ENCODE data around the gene APOD.

DNA sequence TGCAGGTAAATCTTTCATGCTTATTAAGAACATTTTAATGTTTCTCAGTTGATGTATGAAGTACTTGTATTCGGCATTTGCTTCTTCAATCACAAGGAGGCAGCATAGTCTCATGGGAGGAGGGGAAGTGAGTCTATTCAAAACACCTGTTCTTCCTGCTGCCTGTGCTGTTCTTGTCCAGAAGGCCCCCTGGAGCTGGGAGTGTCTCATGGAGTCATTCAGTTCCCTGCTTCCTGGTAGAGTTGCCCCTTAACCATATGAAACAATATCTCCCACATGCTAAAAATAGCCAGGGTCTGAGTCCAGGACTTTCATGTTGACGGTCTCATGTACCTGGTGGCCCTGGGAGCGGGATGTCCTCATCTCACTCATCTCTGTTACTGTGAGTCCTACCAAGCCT lies 25.1 kb downstream of the APOD start:
- no peak for TF ChIP-seq BHLHE40 (IDR thresholded peaks at IDR 0.05; ENCODE audit: borderline replicate concordance)
- TF ChIP-seq FOXM1 (IDR thresholded peaks at IDR 0.05; ENCODE audit: borderline replicate concordance), result no peak
- TF ChIP-seq NFRKB (IDR thresholded peaks at IDR 0.05), result no peak
- TF ChIP-seq ARNT (IDR thresholded peaks at IDR 0.05), result no peak
- TF ChIP-seq ELF4 (IDR thresholded peaks at IDR 0.05), result no peak
- no peak for TF ChIP-seq FOXA1 (IDR thresholded peaks at IDR 0.05)
- TF ChIP-seq SP1 (IDR thresholded peaks at IDR 0.05), result no peak
- TF ChIP-seq ZNF384 (IDR thresholded peaks at IDR 0.05), result no peak
- TF ChIP-seq FOXK2 (IDR thresholded peaks at IDR 0.05), result no peak
- TF ChIP-seq SUZ12 (IDR thresholded peaks at IDR 0.05), result no peak

Data from HEK293T (cell line).